ENCODE results near the gene DNER. TPM values are rescaled to one million over a fixed set of nuclear protein-coding genes. Genes with fewer than 3 reads are reported as not detected.

The DNER gene
- total and polyA plus RNA-seq, 4 donors = 56.5 to 446 (median 269) TPM

DNA sequence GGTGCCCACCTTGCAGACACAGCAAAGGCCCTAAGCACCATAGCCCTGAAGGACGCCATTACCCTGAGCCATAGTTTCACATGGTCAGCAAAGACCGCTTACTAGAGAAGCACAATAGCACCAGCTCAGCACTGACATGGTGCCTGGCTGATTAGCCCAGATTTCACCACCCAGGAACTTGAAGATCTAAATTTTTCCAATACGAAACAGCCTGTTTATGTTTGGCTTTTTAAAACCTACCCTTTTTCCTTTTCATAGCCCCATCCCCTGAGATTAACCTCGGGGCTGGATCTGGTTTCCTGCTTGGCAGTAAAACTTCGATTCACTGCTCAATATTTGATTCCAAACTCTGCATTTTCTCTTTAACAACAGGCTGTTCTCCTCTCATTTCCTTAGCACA is 284.8 kb downstream of the DNER start:
- Histone ChIP-seq H3K4me3 (ENCODE audit: low read depth, low read length) (no peak overlapping the region), H3K9me3 (ENCODE audit: control insufficient read depth, insufficient read depth, low read length) (no peaks in the 10 kb centered on the region), H3K4me1 (ENCODE audit: control insufficient read depth, insufficient read depth, low read length) (no peaks in the 10 kb centered on the region), H3K27me3 (ENCODE audit: control insufficient read depth, insufficient read depth, low read length) (no peaks in the 10 kb centered on the region), H3K36me3 (ENCODE audit: control insufficient read depth, insufficient read depth, low read length) (peaks cover 3% of the 10 kb centered on the region), H3K27ac (ENCODE audit: low read depth, low read length) (no peak overlapping the region)
- 67% methylated on average over 3 of the region's 5 CpGs for WGBS (ENCODE audit: insufficient coverage)
- no peak for DNase-seq (ENCODE audit: low read depth in 4 of 6, low spot score in 6 of 6)

DNA sequence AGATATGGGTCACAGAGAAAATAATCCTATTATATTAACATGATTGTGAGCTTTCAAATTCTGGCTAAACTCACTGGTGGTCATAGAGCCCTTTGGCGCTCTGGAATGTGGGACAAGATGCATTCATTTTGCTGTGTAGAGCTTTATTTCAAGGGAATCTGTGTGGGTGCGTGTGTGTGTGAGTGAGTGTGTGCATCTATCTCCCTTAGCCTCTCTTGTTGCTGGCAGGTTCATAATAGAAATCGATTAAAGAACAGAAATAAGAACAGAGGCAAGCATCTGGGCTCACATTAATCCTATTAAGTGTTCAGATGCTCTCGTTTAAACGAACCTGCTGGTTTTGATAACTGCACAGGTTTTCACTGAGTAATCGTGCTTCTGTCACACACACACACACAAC is 287.9 kb downstream of the DNER start:
- Histone ChIP-seq H3K4me1 (ENCODE audit: control insufficient read depth, insufficient read depth, low read length) (peaks cover 3% of the 10 kb centered on the region), H3K36me3 (ENCODE audit: control insufficient read depth, insufficient read depth, low read length) (peaks cover 3% of the 10 kb centered on the region), H3K9me3 (ENCODE audit: control insufficient read depth, insufficient read depth, low read length) (no peaks in the 10 kb centered on the region), H3K27me3 (ENCODE audit: control insufficient read depth, insufficient read depth, low read length) (no peaks in the 10 kb centered on the region), H3K4me3 (ENCODE audit: low read depth, low read length) (no peak overlapping the region), H3K27ac (ENCODE audit: low read depth, low read length) (no peak overlapping the region)
- peak in 1 of 6 donors; percentile 81 for DNase-seq (ENCODE audit: low read depth in 4 of 6, low spot score in 6 of 6)
- WGBS (ENCODE audit: insufficient coverage) = 55% methylated on average over 2 of the region's 6 CpGs

- Histone ChIP-seq H3K4me3 (ENCODE audit: low read depth, low read length) (no peak overlapping the region), H3K27me3 (ENCODE audit: control insufficient read depth, insufficient read depth, low read length) (no peaks in the 10 kb centered on the region), H3K9me3 (ENCODE audit: control insufficient read depth, insufficient read depth, low read length) (no peaks in the 10 kb centered on the region), H3K36me3 (ENCODE audit: control insufficient read depth, insufficient read depth, low read length) (peaks cover 3% of the 10 kb centered on the region), H3K4me1 (ENCODE audit: control insufficient read depth, insufficient read depth, low read length) (peaks cover 3% of the 10 kb centered on the region), H3K27ac (ENCODE audit: low read depth, low read length) (no peak overlapping the region)
- no peak for DNase-seq (ENCODE audit: low read depth in 4 of 6, low spot score in 6 of 6)
- WGBS (ENCODE audit: insufficient coverage) = 83% methylated on average over 7 of the region's 9 CpGs
Measured at GRCh38 chr2:229425598-229425997, 288.8 kb downstream of the DNER start.

- Histone ChIP-seq H3K4me1 (ENCODE audit: control insufficient read depth, insufficient read depth, low read length) (peaks cover 11% of the 10 kb centered on the region), H3K4me3 (ENCODE audit: low read depth, low read length) (no peak overlapping the region), H3K36me3 (ENCODE audit: control insufficient read depth, insufficient read depth, low read length) (peaks cover 3% of the 10 kb centered on the region), H3K27ac (ENCODE audit: low read depth, low read length) (peak overlapping the region; percentile 35), H3K27me3 (ENCODE audit: control insufficient read depth, insufficient read depth, low read length) (no peaks in the 10 kb centered on the region), H3K9me3 (ENCODE audit: control insufficient read depth, insufficient read depth, low read length) (no peaks in the 10 kb centered on the region)
- DNase-seq (ENCODE audit: low read depth in 4 of 6, low spot score in 6 of 6) = peak in 3 of 6 donors; percentile 55 to 90 (median 85)
- no CpG with 5 or more reads among the region's 6 CpGs for WGBS (ENCODE audit: insufficient coverage)
Measured at GRCh38 chr2:229422063-229422462, 292.3 kb downstream of the DNER start.

DNA sequence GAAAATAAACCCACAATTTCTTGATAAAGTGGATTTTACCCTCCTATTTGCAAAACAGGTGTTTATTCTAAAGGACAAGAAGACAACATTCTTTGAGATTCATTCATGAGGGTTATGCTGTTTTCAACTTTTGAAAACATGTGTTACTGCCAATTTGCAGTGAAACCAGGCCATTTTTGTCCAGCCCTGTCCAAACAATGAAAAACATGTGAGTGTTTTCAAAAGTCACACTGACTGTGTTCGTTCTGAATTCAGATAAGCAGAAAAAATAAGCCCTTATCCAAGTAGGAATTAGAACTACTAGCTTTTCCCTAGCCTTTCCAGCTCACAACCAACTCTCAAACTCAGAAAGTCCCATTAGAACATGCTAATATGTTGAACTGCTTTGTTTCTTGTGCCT is 295.2 kb downstream of the DNER start:
- no peak for DNase-seq (ENCODE audit: low read depth in 4 of 6, low spot score in 6 of 6)
- no peaks in the 10 kb centered on the region for H3K9me3 ChIP-seq (ENCODE audit: control insufficient read depth, insufficient read depth, low read length)
- H3K4me1 ChIP-seq (ENCODE audit: control insufficient read depth, insufficient read depth, low read length) = peaks cover 11% of the 10 kb centered on the region
- no peaks in the 10 kb centered on the region for H3K27me3 ChIP-seq (ENCODE audit: control insufficient read depth, insufficient read depth, low read length)
- no peak overlapping the region for H3K4me3 ChIP-seq (ENCODE audit: low read depth, low read length)
- H3K36me3 ChIP-seq (ENCODE audit: control insufficient read depth, insufficient read depth, low read length) = peaks cover 2% of the 10 kb centered on the region
- H3K27ac ChIP-seq (ENCODE audit: low read depth, low read length) = no peak overlapping the region
- WGBS (ENCODE audit: insufficient coverage) = 60% methylated on average over 1 of the region's 1 CpG

- DNase-seq (ENCODE audit: low read depth in 4 of 6, low spot score in 6 of 6) = peak in 2 of 6 donors; percentile 52 to 59
- H3K4me3 ChIP-seq (ENCODE audit: low read depth, low read length) = no peak overlapping the region
- no peaks in the 10 kb centered on the region for H3K9me3 ChIP-seq (ENCODE audit: control insufficient read depth, insufficient read depth, low read length)
- peaks cover 11% of the 10 kb centered on the region for H3K4me1 ChIP-seq (ENCODE audit: control insufficient read depth, insufficient read depth, low read length)
- no peaks in the 10 kb centered on the region for H3K27me3 ChIP-seq (ENCODE audit: control insufficient read depth, insufficient read depth, low read length)
- WGBS (ENCODE audit: insufficient coverage) = 31% methylated on average over 5 of the region's 7 CpGs
- no peak overlapping the region for H3K27ac ChIP-seq (ENCODE audit: low read depth, low read length)
- peaks cover 2% of the 10 kb centered on the region for H3K36me3 ChIP-seq (ENCODE audit: control insufficient read depth, insufficient read depth, low read length)
Measured at GRCh38 chr2:229417916-229418315, 296.4 kb downstream of the DNER start.

DNA sequence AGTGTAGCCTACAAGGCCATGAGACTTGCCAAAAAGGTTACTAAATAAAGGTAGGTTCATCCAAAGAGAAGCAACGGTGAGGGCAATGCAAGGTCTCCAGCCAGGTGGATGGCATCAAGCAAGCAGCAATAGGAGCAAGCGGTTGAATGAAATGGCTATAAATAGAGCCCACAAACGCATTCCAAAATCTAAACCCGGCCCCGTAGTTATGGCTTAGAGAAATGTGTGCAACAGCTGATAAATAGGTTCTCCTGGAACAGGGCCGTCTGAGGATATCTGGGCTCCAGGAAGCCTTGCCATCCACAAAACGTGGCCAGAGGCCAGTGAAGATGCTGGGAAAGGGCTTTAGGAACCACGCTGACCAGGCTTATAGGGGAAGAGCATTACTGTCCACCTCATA is 297.2 kb downstream of the DNER start:
- no peak for DNase-seq (ENCODE audit: low read depth in 4 of 6, low spot score in 6 of 6)
- peaks cover 9% of the 10 kb centered on the region for H3K4me1 ChIP-seq (ENCODE audit: control insufficient read depth, insufficient read depth, low read length)
- WGBS (ENCODE audit: insufficient coverage) = 92% methylated on average over 8 of the region's 8 CpGs
- peaks cover 2% of the 10 kb centered on the region for H3K36me3 ChIP-seq (ENCODE audit: control insufficient read depth, insufficient read depth, low read length)
- no peaks in the 10 kb centered on the region for H3K9me3 ChIP-seq (ENCODE audit: control insufficient read depth, insufficient read depth, low read length)
- H3K27me3 ChIP-seq (ENCODE audit: control insufficient read depth, insufficient read depth, low read length) = no peaks in the 10 kb centered on the region
- peak overlapping the region; percentile 6 for H3K27ac ChIP-seq (ENCODE audit: low read depth, low read length)
- no peak overlapping the region for H3K4me3 ChIP-seq (ENCODE audit: low read depth, low read length)

DNA sequence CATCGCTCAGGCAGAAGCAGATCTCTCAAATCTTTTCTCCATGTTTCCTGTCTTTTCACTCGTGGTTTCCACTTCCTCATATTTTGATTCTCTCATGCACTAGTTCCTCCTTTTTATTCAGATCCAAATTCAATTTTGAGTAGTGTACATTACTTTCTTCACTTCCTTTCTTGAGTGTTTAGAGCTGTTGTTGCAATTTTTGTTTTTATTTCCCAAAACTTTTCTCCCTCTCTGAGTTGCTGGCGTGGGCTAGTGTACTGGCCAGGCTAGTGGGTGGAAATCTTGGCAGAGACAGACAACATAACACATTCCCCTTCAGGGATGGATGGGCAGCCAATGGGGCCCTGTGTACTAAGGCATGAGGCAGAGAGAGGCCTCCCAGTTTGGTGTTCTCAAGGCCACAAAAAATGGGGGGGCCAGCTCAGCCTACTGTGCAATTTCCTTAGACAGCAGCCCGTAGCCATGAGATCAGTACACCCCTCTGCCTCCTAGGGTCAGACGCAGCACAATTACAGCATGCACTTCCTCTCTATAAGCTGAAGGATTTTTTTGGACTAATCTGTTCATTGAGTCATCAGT is 298.1 kb downstream of the DNER start:
- DNase-seq (ENCODE audit: low read depth in 4 of 6, low spot score in 6 of 6) = peak in 1 of 6 donors; percentile 35
- H3K27me3 ChIP-seq (ENCODE audit: control insufficient read depth, insufficient read depth, low read length) = no peaks in the 10 kb centered on the region
- no peak overlapping the region for H3K4me3 ChIP-seq (ENCODE audit: low read depth, low read length)
- peaks cover 9% of the 10 kb centered on the region for H3K4me1 ChIP-seq (ENCODE audit: control insufficient read depth, insufficient read depth, low read length)
- H3K36me3 ChIP-seq (ENCODE audit: control insufficient read depth, insufficient read depth, low read length) = peaks cover 2% of the 10 kb centered on the region
- WGBS (ENCODE audit: insufficient coverage) = 72% methylated on average over 3 of the region's 5 CpGs
- no peaks in the 10 kb centered on the region for H3K9me3 ChIP-seq (ENCODE audit: control insufficient read depth, insufficient read depth, low read length)
- H3K27ac ChIP-seq (ENCODE audit: low read depth, low read length) = peak overlapping the region; percentile 44

GRCh38 chr2:229414631-229415030 is 299.7 kb downstream of the DNER start:
- no peak overlapping the region for H3K4me3 ChIP-seq (ENCODE audit: low read depth, low read length)
- H3K36me3 ChIP-seq (ENCODE audit: control insufficient read depth, insufficient read depth, low read length) = peaks cover 2% of the 10 kb centered on the region
- H3K4me1 ChIP-seq (ENCODE audit: control insufficient read depth, insufficient read depth, low read length) = peaks cover 9% of the 10 kb centered on the region
- H3K27ac ChIP-seq (ENCODE audit: low read depth, low read length) = no peak overlapping the region
- no peaks in the 10 kb centered on the region for H3K9me3 ChIP-seq (ENCODE audit: control insufficient read depth, insufficient read depth, low read length)
- no CpG with 5 or more reads among the region's 2 CpGs for WGBS (ENCODE audit: insufficient coverage)
- H3K27me3 ChIP-seq (ENCODE audit: control insufficient read depth, insufficient read depth, low read length) = no peaks in the 10 kb centered on the region
- no peak for DNase-seq (ENCODE audit: low read depth in 4 of 6, low spot score in 6 of 6)

DNA sequence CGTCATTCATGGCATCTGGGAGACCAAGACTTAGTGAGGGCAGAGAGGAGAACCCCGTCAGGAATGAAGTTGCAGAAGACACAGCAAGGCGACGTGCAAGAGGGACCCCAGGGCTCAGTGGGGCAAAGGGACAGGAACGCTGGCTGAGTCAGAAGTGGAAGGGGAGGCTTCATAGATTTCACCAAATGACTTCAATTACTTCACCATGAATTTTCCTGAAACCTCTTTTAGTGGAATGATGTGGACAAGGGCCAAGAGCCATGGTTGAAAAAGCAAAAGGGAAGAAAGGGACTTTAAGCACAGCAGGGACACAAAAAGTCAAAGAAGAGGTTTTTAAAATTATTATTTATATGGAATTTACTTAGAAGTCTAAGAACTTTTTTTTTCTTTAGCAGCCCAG is 301.7 kb downstream of the DNER start:
- WGBS (ENCODE audit: insufficient coverage) = 75% methylated on average over 4 of the region's 5 CpGs

More for the DNA sequence above, 301.7 kb downstream of the DNER start:
- H3K27me3 ChIP-seq (ENCODE audit: control insufficient read depth, insufficient read depth, low read length) = no peaks in the 10 kb centered on the region
- H3K4me1 ChIP-seq (ENCODE audit: control insufficient read depth, insufficient read depth, low read length) = peaks cover 4% of the 10 kb centered on the region
- H3K4me3 ChIP-seq (ENCODE audit: low read depth, low read length) = no peak overlapping the region
- no peak for DNase-seq (ENCODE audit: low read depth in 4 of 6, low spot score in 6 of 6)
- peaks cover 2% of the 10 kb centered on the region for H3K36me3 ChIP-seq (ENCODE audit: control insufficient read depth, insufficient read depth, low read length)
- no peak overlapping the region for H3K27ac ChIP-seq (ENCODE audit: low read depth, low read length)
- H3K9me3 ChIP-seq (ENCODE audit: control insufficient read depth, insufficient read depth, low read length) = no peaks in the 10 kb centered on the region

Measured in spinal cord (tissue), 10 donors.